NCI-H2171 (cell line): ENCODE measurements around the gene GATAD2A.

Source experiments
- DNase-seq: peaks from one replicate; lab custom pipeline; 2025; lab: John Stamatoyannopoulos, UW

Gene GATAD2A

DNA sequence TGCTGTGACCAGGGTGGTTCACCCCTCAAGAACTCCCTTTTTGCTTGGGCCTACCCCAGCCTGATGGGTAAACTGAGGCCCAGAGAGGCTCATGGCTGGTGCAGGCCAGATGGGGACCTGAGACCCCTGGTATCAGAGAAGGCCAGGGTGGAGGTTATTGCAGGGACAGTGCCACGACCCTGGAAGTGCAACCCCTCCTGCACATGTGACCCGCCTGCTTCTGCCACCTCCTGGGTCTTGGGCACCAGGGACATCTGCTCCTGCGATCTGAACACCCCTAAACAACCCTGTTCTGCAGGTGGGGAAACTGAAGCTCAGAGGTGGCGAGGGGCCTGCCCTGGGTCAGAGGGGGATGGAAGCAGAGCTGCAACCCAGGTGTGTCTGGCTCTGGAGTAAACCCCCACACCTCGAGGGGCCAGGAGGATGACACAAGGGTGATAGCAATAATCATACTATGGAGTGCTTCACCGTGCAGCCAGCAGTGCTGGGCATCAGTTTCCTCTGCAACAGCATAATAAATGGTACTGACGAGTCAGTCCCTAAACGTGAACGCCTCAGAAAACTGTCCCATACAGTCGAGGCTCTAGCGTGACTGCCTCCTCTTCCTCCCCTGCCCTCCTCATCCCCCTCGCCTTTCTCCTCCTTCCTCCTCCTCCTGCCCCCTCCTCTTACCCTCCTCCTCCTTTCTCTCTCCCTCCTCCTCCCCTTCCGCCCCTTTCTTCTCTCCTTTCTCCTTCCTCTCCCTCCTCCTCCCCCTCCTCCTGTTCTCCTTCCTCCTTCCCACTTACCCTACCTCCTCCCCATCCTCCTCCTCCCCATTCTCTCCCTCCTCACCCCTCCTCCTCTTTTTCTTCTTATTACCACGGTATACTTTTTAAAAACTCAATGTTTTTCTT is 127.6 kb downstream of the GATAD2A start:
- DNase-seq = no peak

DNA sequence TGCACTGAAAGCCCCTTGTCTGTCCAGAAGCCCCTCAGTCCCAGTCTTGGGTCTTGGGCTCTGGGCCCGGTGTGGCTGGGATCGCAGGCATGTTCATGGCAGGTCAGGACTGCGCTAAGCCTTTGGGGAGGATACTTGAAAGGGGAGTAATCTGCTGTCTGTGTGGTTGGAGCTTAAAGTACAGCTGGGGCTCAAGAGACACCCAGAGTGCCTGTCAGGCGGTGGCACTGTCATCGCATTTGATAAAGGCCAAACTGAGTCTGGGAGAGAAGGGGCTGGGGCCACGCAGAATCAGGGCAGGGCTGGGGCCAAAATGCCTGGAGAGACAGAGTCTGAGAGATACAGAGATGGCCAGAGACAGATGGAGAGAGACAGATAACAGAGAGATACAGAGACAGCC is 128.4 kb downstream of the GATAD2A start:
- DNase-seq = no peak

DNA sequence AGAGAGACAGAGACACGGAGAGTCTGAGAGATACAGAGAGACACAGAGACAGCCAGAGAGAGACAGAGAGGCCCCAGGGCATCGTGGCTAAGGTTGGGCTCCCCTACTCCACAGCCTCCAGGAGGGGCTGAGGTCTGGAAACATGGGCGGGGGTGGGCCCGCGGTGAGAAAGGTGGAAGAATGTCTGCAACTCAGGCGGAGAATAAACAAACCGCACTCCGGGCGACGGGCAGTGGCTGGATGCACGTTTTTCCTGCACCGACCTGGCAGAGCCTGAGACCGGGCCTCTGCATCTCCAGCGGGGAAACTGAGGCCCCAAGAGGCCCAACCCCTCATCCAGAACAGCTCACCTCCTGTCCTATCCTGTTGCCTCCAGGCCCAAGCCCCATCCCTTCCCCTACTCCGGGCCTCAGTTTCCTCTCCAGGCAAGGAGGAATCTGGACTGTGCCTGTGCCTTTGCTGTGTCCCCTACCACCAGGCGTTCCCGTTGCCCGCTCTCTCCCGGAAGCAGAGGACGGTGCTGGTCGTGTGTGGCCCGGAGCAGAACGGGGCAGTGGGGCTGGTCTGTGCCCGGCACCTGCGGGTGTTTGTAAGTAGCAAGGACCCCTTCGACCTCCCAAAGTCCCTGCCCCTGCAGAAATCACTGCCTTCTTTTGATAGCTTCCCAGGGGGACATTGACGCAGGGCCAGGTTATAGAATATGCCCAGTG is 129.2 kb downstream of the GATAD2A start:
- DNase-seq = no peak

DNA sequence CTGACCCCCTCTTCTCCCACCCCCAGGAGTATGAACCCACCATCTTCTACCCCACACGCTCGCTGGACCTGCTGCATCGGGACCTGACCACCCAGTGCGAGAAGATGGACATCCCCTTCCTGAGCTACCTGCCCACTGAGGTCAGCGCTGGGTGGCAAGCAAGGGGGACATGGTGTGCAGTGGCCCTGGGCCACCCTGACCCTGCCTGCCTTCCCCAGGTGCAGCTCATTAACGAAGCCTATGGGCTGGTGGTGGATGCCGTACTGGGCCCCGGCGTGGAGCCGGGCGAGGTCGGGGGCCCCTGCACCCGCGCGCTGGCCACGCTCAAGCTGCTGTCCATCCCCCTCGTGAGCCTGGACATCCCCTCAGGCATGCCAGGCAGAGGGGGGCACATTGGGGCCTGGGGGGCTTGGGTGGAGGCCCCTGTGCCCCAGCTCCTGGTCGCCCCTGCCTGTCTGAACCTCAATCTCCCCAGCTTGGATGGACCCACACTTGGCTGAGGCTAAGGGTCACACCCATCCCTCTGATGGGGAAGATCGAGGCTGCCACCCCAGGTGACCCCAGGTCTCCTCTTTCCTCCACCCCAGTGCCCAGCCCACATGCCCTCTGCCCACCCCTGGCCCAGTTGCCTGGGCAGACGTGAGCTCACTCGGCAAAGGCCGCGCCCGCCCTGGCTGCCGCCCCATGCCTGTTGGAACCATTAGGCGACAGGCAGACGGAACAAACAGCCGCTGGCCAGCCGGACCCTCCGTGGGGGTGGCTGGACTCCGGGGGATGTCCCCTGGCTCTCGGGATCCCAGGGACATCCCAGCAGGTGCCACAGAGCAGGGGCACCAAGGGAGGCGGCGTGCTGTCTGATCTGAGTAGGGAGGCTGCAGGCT is 130.1 kb downstream of the GATAD2A start:
- no peak for DNase-seq

DNA sequence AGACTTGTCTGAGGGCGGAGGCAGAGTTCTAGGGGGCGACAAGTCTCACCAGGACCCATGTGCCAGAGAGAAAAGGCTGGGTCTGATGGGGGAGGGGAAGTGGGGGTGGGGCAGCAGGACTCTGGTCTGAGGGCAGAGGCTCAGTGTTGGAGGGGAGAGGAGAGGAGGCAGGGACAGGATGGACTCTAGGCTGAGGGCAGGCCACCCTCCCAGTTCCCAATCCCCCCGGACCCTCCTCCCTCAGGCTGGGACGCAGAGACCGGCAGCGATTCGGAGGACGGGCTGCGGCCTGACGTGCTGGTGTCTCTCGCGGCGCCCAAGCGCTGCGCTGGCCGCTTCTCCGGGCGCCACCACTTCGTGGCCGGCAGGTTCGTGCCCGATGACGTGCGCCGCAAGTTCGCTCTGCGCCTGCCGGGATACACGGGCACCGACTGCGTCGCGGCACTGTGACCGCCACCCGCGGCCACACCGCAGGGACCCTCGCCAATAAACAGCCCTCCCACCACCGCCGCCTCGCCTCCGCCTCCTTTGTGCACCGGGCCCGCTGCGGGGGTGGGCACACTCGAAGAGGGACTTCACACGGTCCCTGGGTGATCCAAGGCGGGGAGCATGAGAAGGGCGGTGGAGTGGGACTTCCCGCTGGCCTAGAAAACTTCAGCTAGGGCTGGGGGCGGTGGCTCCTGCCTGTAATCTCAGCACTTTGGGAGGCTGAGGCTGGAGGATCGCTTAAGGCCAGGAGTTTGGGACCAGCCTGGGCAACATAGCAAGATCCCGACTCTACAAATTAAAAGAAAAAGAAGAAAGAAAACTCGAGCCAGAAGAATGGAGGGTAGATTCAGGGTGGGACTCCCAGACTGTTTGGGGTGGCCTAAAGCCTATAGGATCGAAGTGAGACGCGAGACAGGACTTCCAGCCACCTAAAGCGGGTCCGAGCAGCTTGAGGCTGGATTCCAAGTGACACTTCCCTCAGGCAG is 131.9 kb downstream of the GATAD2A start:
- DNase-seq = no peak

DNA sequence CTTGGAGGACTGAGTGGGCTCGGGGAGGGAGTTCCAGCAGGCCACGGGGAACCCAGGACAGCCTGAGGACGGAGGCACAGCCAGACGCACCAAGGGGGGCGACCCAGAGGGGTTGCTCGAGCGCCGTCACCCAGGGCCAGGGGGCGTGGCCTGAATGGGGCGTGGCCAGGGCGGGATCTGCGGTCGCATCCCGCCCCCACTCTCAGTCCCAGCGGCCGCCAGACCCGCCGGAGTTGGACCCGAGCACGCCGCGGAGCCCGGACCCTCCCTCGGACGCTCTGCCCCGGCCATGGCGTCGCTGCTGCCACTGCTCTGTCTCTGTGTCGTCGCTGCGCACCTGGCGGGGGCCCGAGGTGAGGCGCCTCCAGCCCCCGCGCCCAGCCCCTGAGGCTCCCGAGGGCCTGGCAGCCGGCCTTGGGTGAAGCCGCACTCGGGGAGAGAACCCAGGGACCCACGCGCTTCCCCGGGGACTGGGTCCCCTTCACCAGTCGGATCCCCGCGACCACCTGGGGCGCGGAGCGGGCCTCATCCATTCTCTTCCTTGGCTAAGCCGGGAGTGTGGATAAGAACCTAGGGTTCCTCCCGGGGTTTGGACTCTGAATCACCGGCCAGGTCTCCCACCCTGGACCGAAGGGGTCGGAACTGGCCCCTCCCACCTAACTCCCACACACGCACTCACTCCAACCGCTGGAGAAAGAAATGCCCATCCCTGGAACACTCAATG is 132.7 kb downstream of the GATAD2A start, which contains the start of gene CILP2:
TSS of gene CILP2 (plus strand) at position 205 of the 724 bp plus-strand sequence. CDS start at position 290, 85 bp downstream.
- DNase-seq = peak; percentile 23

DNA sequence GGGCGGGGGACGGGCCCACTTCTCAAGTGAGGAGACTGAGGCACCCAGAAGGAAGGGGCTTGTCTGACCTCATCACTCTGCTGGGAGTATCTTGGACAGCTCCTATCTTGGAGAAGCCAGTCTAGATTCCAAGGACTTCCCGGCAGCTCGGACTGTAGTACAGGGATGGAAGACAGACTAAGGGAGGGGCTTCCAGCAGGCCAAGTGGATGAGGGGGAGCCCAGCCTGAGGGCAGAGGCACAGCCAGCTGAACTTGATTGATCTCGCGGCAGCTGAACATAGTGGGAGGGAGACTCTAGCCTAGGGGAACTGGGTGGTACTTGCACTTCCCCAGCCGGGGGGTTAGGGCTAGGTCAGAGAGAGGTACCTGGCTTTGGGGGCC is 133.3 kb downstream of the GATAD2A start:
- DNase-seq = no peak

DNA sequence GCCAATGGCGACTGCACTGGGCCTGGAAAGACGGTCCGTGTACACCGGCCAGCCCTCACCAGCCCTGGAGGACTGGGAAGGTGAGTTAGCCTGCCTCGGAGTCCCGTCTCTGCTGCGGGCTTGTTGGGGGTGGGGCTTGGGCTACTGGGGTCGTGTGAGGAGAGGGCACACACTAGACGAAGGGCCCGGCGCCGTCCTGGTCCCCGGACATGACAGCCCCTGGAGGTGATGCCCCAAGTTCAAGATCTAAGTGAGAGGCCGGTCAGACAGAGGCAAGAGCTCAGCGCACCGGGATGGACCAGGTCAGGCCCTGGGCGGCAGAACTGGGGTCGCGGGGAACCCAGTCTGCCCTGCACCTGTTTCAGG is 134.2 kb downstream of the GATAD2A start:
- no peak for DNase-seq

DNA sequence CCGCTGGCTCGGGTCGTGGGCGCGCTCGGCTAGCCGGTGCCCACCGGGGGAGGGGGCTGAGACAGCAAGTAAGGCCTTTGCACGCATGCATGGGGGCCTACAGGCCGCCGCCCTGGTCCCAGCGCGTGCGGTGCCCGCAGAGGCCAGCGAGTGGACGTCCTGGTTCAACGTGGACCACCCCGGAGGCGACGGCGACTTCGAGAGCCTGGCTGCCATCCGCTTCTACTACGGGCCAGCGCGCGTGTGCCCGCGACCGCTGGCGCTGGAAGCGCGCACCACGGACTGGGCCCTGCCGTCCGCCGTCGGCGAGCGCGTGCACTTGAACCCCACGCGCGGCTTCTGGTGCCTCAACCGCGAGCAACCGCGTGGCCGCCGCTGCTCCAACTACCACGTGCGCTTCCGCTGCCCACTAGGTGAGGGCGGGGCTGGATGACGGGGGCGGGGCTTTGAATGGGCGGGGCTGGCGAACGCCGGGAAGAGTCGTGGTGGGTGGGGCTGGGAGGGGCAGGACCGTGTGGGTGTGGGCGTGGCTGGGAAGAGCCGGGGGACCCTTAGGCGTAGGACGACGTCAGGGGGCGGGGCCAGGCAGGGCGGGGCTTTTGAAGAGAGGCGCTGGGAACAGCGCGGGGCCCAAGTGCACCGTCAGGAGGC is 134.7 kb downstream of the GATAD2A start:
- DNase-seq = no peak

DNA sequence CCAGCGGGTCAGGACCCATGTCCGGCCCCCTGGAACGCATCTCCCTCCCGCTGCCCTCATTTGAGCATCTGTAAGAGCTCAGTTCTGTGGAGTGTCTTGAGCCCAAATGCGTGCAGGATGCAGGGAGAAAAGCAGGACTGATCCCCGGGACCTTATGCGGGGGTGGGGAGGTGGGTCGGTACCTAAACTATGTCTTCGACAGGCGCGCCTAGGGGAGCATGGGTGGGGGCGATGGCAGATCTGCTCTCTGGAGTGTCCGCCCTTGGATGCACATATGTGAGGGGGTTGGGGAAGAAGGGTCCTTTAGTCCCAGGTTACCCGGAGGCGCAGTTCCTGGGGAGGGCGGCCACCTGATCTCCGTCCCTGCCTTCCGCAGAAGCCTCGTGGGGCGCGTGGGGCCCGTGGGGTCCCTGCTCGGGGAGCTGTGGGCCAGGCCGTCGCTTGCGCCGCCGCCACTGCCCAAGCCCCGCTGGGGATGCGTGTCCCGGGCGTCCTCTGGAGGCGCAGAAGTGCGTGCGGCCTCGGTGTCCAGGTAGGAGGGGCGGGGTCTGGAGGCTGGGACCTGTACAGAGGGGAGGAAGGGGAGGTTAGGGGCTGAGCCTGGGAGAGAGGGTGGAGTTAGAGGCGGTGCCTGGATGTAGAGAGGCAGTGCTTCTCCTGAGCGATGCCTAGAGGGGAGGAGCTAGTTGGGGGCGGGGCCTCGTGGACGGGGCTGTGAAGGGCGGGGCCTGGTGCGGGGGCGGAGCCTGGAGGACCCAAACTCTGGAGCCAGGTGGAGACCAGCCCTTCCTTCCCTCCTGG is 135.4 kb downstream of the GATAD2A start:
- DNase-seq = peak; percentile 2

DNA sequence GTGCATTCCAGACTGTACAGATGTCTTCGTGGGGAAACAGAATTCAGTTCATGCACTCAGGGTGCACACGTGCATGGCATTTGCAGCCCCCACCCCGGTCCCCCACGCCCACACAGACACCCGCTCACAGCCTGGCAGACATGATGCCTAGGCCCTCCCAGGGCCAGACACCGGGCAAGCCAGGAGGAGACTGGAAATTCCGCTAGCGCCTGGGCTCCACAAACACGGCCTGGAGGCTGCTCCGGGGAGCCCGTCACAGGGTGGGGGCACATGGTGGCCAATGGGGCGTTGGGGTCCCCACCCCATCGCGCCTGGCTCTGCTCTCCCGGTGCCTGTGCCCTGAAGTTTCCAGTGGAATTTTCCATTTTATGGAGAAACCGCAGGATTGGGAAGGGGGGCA is 136.1 kb downstream of the GATAD2A start:
- no peak for DNase-seq

DNA sequence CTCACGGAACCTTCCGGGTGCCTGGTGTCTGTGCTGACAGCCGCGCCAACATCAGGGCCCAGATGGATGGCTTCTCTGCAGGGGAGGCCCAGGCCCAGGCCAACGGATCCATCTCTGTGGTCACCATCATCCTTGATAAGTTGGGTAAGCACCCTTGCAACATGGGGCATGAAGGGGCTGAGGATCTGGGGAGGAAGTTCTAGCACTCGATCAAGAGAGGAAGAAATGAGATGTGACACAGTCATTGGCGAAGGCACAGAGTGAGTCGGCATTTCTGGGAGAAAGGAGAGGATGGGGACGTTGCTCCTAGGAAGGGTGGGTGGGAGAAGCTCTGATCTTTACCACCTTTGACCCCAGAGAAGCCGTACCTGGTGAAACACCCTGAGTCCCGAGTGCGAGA is 137.0 kb downstream of the GATAD2A start:
- no peak for DNase-seq

DNA sequence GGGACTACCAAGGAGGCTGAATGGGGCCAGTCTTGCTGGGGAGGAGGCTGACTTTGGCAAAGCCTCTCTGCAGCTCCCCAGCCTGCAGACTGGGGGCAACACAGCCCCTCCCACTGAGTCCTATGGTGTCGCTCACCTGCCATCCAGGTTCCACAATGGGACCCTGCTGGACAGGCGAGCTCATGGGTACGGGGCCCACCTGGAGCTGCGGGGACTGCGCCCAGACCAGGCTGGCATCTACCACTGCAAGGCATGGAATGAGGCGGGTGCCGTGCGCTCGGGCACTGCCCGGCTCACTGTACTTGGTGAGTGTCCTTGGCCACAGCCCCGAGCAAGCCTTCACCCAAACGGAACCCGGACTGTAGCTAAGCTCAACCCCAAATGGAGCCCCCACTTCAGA is 137.6 kb downstream of the GATAD2A start:
- DNase-seq = no peak

DNA sequence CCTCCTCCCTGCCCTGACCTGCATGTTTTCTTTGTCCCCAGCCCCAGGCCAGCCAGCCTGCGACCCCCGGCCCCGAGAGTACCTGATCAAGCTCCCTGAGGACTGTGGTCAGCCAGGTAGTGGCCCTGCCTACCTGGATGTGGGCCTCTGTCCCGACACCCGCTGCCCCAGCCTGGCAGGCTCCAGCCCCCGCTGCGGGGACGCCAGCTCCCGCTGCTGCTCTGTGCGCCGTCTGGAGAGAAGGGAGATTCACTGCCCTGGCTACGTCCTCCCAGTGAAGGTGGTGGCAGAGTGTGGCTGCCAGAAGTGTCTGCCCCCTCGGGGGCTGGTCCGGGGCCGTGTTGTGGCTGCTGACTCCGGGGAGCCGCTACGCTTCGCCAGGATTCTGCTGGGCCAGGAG is 138.2 kb downstream of the GATAD2A start:
- DNase-seq = no peak

DNA sequence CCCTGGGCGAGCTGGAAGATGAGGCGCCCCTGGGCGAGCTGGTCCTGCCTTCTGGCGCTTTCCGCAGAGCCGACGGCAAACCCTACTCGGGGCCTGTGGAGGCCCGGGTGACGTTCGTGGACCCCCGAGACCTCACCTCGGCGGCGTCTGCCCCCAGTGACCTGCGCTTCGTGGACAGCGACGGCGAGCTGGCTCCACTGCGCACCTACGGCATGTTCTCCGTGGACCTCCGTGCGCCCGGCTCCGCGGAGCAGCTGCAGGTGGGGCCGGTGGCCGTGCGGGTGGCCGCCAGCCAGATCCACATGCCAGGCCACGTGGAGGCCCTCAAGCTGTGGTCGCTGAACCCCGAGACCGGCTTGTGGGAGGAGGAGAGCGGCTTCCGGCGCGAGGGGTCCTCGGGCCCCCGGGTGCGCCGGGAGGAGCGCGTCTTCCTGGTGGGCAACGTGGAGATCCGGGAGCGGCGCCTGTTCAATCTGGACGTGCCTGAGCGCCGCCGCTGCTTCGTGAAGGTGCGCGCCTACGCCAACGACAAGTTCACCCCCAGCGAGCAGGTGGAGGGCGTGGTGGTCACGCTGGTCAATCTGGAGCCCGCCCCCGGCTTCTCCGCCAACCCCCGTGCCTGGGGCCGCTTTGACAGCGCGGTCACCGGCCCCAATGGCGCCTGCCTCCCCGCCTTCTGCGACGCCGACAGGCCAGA is 138.9 kb downstream of the GATAD2A start:
- DNase-seq = no peak

DNA sequence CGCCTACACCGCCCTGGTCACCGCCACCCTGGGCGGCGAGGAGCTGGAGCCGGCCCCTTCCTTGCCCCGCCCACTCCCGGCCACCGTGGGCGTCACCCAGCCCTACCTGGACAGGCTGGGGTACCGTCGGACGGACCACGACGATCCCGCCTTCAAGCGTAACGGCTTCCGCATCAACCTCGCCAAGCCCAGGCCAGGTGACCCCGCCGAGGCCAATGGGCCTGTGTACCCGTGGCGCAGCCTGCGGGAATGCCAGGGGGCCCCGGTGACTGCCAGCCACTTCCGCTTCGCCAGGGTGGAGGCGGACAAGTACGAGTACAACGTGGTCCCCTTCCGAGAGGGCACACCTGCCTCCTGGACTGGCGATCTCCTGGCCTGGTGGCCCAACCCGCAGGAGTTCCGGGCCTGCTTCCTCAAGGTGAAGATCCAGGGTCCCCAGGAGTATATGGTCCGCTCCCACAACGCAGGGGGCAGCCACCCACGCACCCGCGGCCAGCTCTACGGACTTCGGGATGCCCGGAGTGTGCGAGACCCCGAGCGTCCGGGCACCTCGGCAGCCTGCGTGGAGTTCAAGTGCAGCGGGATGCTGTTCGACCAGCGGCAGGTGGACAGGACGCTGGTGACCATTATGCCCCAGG is 139.6 kb downstream of the GATAD2A start:
- no peak for DNase-seq

DNA sequence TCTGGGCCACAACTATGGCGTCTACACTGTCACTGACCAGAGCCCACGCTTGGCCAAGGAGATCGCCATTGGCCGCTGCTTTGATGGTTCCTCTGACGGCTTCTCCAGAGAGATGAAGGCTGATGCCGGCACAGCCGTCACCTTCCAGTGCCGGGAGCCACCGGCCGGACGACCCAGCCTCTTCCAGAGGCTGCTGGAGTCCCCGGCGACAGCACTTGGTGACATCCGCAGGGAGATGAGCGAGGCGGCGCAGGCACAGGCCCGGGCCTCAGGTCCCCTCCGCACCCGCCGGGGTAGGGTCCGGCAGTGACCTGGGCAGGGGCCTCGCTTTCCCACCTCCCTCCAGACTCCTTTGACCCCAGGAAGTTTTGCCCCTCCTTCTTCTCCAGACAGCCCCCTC is 140.2 kb downstream of the GATAD2A start:
- DNase-seq = no peak

DNA sequence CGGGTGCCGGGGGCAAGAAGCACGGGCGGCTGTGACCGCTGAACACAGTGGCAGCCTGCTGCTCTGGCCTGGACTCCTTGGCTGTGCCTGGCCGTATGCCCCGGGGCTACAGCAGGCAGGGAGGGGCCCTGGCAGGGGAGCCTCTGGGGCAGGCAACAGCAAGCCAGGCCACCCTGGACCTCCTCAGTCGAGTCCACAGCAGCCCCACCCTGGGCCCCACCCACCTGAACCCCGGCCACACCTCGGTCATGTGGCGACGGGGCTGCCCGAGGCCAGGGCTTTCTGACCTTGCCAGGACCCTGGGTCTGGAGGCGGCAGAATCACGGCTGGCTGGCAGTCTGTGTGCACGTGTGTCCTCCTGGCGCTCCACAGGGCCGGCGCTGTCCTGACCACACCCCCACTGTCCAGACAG is 141.3 kb downstream of the GATAD2A start:
- DNase-seq = no peak
